BJ (cell line): ENCODE results near the gene ARHGAP24. TPM values are rescaled to one million over a fixed set of nuclear protein-coding genes. Genes with fewer than 3 reads are reported as not detected.
"Not testable (repeated sequence)": the region's sequence is repeated elsewhere in the genome, so short reads cannot be mapped to it uniquely, and the experiment has no call there.

ENCODE experiments used
- CTCF ChIA-PET: fragments of 350-600 bp; formaldehyde crosslinking; extraction: SDS; loops from one replicate; lab custom pipeline; 2021; ENCODE audit warnings: antibody characterized with exemption, inconsistent platforms; lab: Yijun Ruan, JAX
- POLR2A ChIA-PET: fragments of 300-600 bp; sonication (Branson Sonifier 250); formaldehyde crosslinking; extraction: SDS; loops from one replicate; lab custom pipeline; 2021; ENCODE audit warnings: antibody characterized with exemption; lab: Charles Lee
- DNase-seq: peaks from one replicate; pipeline ENCODE4 v3.0.0-alpha.2; 2011; ENCODE audit warnings: low read depth
- H3K27me3 ChIP-seq: 2 replicates; pipeline ENCODE4 v1.6.0; 2011; ENCODE audit warnings: low read length; ENCODE audit not compliant: control insufficient read depth, insufficient read depth
- H3K36me3 ChIP-seq: 2 replicates; pipeline ENCODE4 v1.5.1; 2011; ENCODE audit warnings: low read length; ENCODE audit not compliant: control insufficient read depth, insufficient read depth
- H3K4me3 ChIP-seq: 2 replicates; pipeline ENCODE4 v1.5.1; 2011; ENCODE audit warnings: low read depth, mild to moderate bottlenecking, control low read depth, low read length
- polyA plus RNA-seq: library from polyadenylated mRNA; depleted of rRNA; stranded (reverse); fragments of >200 nt; gene quantifications from 2 replicates; pipeline ENCODE4 v1.2.3, GENCODE V29; 2011
- TF ChIP-seq, protein P1 (sequence below): IDR thresholded peaks from 2 replicates; pipeline ENCODE4 v1.5.1; 2011; ENCODE audit warnings: low read depth, mild to moderate bottlenecking, control low read depth, inconsistent platforms, low read length, moderate library complexity; ENCODE audit not compliant: insufficient read depth

Gene ARHGAP24
- polyA plus RNA-seq, 1 experiment: 17.7 TPM

DNA sequence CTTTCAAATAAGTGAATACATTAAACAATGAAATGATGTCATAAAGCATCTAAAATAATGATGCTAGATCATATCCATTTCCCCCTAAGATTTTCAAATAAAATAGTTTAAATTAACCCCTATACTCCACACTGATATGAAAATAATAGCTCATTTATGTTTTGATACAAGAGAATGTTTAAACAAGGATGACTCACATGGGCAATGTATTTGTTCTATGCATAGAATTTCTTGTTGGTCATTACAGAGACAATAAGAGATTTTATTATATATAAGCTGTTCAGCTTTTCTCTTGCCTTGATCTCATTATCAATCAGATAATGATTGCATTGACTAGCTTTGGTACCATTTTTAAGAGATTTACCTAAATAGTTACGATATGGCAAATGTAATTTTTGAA is 411.7 kb downstream of the ARHGAP24 start:
- DNase-seq: no peak
- Histone ChIP-seq H3K36me3 (no peaks in the 10 kb centered on the region), H3K4me3 (no peak overlapping the region), H3K27me3 (no peaks in the 10 kb centered on the region)
- ChIA-PET CTCF (interaction anchor here (1.0 kb wide), 1 partner anchor 14 kb away, joined by 3 read pairs; no protein-coding TSS in a partner anchor), POLR2A (no interaction called here)
- TF ChIP-seq, protein P1, sequence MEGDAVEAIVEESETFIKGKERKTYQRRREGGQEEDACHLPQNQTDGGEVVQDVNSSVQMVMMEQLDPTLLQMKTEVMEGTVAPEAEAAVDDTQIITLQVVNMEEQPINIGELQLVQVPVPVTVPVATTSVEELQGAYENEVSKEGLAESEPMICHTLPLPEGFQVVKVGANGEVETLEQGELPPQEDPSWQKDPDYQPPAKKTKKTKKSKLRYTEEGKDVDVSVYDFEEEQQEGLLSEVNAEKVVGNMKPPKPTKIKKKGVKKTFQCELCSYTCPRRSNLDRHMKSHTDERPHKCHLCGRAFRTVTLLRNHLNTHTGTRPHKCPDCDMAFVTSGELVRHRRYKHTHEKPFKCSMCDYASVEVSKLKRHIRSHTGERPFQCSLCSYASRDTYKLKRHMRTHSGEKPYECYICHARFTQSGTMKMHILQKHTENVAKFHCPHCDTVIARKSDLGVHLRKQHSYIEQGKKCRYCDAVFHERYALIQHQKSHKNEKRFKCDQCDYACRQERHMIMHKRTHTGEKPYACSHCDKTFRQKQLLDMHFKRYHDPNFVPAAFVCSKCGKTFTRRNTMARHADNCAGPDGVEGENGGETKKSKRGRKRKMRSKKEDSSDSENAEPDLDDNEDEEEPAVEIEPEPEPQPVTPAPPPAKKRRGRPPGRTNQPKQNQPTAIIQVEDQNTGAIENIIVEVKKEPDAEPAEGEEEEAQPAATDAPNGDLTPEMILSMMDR: no peak

DNA sequence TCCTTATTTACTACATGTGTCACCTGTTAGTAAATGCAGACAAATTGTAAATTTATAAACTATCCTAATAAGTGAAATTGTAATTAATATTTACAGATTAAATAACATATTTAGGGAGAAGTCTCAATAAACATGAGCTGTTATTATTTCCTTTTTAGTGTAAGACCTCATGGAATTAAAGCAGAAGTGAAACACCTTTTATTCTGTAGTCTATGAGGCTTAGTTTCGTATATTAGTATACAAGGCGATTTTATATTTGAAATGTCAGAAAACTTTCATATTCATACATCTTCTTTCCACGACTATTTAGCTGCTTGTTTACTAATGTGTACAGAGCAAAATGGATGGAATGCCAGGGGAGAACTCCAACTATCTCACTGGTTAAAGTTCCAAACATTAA is 414.4 kb downstream of the ARHGAP24 start:
- no peak overlapping the region for H3K4me3 ChIP-seq
- ChIA-PET CTCF (no interaction called here), POLR2A (no interaction called here)
- H3K36me3 ChIP-seq: no peaks in the 10 kb centered on the region
- DNase-seq: no peak
- TF ChIP-seq, protein P1: no peak
- no peaks in the 10 kb centered on the region for H3K27me3 ChIP-seq

DNA sequence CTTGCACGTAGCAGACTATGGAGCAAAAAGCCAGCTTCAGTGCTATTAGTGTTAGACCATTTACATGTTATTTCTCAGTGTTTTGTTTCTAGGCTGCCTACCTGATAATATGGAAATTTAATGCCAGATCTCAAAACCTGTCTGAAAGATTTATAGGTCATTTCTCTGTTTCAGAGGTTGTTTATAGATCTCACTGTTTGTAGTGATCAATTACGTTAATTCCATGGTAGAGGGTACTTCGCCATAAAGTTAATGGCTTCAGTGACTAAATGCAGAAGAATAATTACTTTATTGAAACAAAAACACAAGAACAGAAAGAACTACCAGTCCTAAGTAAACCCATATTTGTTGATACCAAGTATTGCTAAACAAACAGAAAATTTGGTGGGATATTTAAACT is 420.8 kb downstream of the ARHGAP24 start:
- Histone ChIP-seq H3K27me3 (no peaks in the 10 kb centered on the region), H3K36me3 (no peaks in the 10 kb centered on the region), H3K4me3 (no peak overlapping the region)
- CTCF ChIA-PET: no interaction called here
- POLR2A ChIA-PET: no interaction called here
- TF ChIP-seq, protein P1: no peak
- no peak for DNase-seq

DNA sequence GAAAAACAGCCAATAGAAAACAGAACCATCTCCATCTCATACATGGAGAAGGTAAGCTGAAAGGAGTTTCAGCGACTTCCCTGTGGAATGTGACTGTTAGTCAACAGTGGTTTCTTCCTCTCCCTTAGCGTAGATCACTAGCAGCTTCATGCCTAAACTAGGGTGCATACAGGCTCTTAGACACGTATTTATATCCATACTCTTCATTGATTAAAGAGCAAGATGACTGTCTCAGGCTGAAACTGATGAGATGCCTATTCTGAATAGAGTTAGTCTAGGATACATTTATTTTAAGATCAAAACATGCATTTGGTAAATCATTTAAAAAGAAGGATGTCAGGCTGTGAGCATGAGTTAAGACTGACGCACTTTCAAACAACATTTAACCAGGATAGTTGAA is 423.3 kb downstream of the ARHGAP24 start:
- H3K4me3 ChIP-seq: no peak overlapping the region
- H3K36me3 ChIP-seq: no peaks in the 10 kb centered on the region
- TF ChIP-seq, protein P1: no peak
- no peak for DNase-seq
- POLR2A ChIA-PET: no interaction called here
- no peaks in the 10 kb centered on the region for H3K27me3 ChIP-seq
- CTCF ChIA-PET: interaction anchor here (1.0 to 1.4 kb wide), 2 partner anchors 11 to 47 kb away, joined by 3 to 4 read pairs; no protein-coding TSS in a partner anchor

DNA sequence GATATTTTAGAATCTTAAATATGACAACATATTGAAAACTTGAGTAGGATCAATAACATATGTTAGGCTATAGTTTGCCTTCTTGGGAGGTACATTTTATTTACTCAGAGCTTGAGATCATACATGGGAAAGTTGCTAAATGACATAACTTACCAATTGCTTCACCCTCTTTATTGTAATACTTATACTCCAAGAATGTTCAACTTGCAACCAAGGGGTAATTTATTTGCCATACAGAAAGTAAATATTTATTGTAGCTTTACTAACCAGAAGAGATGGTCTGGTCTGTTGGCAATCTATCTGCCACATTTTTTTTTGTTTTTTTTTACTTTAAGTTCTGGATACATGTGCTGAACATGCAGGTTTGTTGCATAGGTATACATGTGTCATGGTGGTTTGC is 426.6 kb downstream of the ARHGAP24 start:
- ChIA-PET POLR2A (no interaction called here), CTCF (interaction anchor here (0.6 kb wide), 1 partner anchor 120 kb away, joined by 3 read pairs; no protein-coding TSS in a partner anchor)
- TF ChIP-seq, protein P1: no peak
- DNase-seq: no peak
- no peak overlapping the region for H3K4me3 ChIP-seq
- no peaks in the 10 kb centered on the region for H3K36me3 ChIP-seq
- no peaks in the 10 kb centered on the region for H3K27me3 ChIP-seq

DNA sequence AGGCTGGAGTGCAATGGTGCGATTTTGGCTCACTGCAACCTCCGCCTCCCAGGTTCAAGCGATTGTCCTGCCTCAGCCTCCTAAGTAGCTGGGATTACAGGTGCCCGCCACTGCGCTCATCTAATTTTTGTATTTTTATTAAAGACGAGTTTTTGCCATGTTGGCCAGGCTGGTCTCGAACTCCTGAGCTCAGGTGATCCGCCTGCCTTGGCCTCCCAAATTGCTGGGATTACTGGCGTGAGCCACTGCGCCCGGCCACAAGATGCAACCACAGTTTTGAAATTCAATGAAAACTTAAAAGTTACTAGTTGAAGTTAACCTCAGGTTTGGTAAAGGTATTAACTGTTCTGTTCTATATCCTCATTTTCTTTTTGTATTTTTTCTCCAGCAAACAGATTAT is 427.7 kb downstream of the ARHGAP24 start:
- CTCF ChIA-PET: not testable (repeated sequence)

More for the DNA sequence above, 427.7 kb downstream of the ARHGAP24 start:
- H3K4me3 ChIP-seq, POLR2A ChIA-PET, H3K27me3 ChIP-seq, DNase-seq, H3K36me3 ChIP-seq: not testable (repeated sequence)
